Glutamatergic neuron (in vitro differentiated cells): Measurements from ENCODE around the gene TAL2. TPM values are rescaled to one million over a fixed set of nuclear protein-coding genes. Genes with fewer than 3 reads are reported as not detected.
"Not testable (repeated sequence)": the region's sequence is repeated elsewhere in the genome, so short reads cannot be mapped to it uniquely, and the experiment has no call there.

Source experiments
- DNase-seq: peaks from one replicate; pipeline ENCODE4 v3.0.0; 2022
- H3K27ac Mint-ChIP-seq: one replicate; pipeline ENCODE4 v1.8.0; 2020; ENCODE audit warnings: mild to moderate bottlenecking, mixed read lengths, inconsistent platforms; ENCODE audit not compliant: unreplicated experiment
- H3K27me3 Mint-ChIP-seq: one replicate; pipeline ENCODE4 v1.8.0; 2020; ENCODE audit warnings: mild to moderate bottlenecking, moderate library complexity, mixed read lengths, inconsistent platforms; ENCODE audit not compliant: unreplicated experiment
- H3K36me3 Mint-ChIP-seq: one replicate; pipeline ENCODE4 v1.8.0; 2020; ENCODE audit warnings: mild to moderate bottlenecking, mixed read lengths, inconsistent platforms; ENCODE audit not compliant: unreplicated experiment
- H3K4me1 Mint-ChIP-seq: one replicate; pipeline ENCODE4 v1.8.0; 2020; ENCODE audit warnings: mild to moderate bottlenecking, low read depth, mixed read lengths, inconsistent platforms; ENCODE audit not compliant: unreplicated experiment
- H3K4me3 Mint-ChIP-seq: one replicate; pipeline ENCODE4 v1.8.0; 2020; ENCODE audit warnings: mild to moderate bottlenecking, mixed read lengths, inconsistent platforms; ENCODE audit not compliant: unreplicated experiment
- H3K9me3 Mint-ChIP-seq: one replicate; pipeline ENCODE4 v1.8.0; 2020; ENCODE audit warnings: mild to moderate bottlenecking, moderate library complexity, mixed read lengths, inconsistent platforms; ENCODE audit not compliant: unreplicated experiment
- CTCF ChIP-seq: fragments of 200-600 bp; sonication (generic); IDR thresholded peaks from one replicate; pipeline ENCODE4 v1.5.0; 2021; ENCODE audit not compliant: partially characterized antibody, unreplicated experiment
- total RNA-seq: library from RNA; stranded (reverse); fragmentation: NEBNext Ultra II Directional; extraction: Animal tissue kit (Norgen Biotek cat#: 25700); gene quantifications from one replicate; pipeline ENCODE4 v1.2.1, GENCODE V29; 2021; ENCODE audit not compliant: unreplicated experiment

Gene TAL2
- total RNA-seq, 1 donor from 2014 or later: 1.6 TPM

GRCh38 chr9:105697871-105698270 is 35.6 kb downstream of the TAL2 start:
- no peak for DNase-seq
- Mint-ChIP-seq H3K36me3 (no peaks in the 10 kb centered on the region), H3K27ac (no peak overlapping the region), H3K9me3 (no peaks in the 10 kb centered on the region), H3K4me1 (peaks cover 4% of the 10 kb centered on the region), H3K4me3 (no peak overlapping the region), H3K27me3 (peaks cover 2% of the 10 kb centered on the region)
- no peak for TF ChIP-seq CTCF

GRCh38 chr9:105698348-105698870 is 36.2 kb downstream of the TAL2 start:
- Mint-ChIP-seq H3K27me3 (peaks cover 2% of the 10 kb centered on the region), H3K36me3 (no peaks in the 10 kb centered on the region), H3K27ac (no peak overlapping the region), H3K4me1 (peaks cover 4% of the 10 kb centered on the region), H3K9me3 (no peaks in the 10 kb centered on the region), H3K4me3 (no peak overlapping the region)
- no peak for TF ChIP-seq CTCF
- no peak for DNase-seq

GRCh38 chr9:105700668-105701067 is 38.4 kb downstream of the TAL2 start:
- Mint-ChIP-seq H3K4me1 (no peaks in the 10 kb centered on the region), H3K9me3 (no peaks in the 10 kb centered on the region), H3K4me3 (no peak overlapping the region), H3K27me3 (no peaks in the 10 kb centered on the region), H3K36me3 (no peaks in the 10 kb centered on the region), H3K27ac (no peak overlapping the region)
- no peak for TF ChIP-seq CTCF
- DNase-seq: no peak

- H3K36me3 Mint-ChIP-seq: no peaks in the 10 kb centered on the region
- TF ChIP-seq CTCF: no peak
- no peaks in the 10 kb centered on the region for H3K9me3 Mint-ChIP-seq
- no peaks in the 10 kb centered on the region for H3K27me3 Mint-ChIP-seq
- no peak overlapping the region for H3K27ac Mint-ChIP-seq
- H3K4me1 Mint-ChIP-seq: no peaks in the 10 kb centered on the region
- no peak overlapping the region for H3K4me3 Mint-ChIP-seq
- DNase-seq: no peak
These were observed 38.9 kb downstream of the TAL2 start for GRCh38 chr9:105701145-105701544.

GRCh38 chr9:105702207-105702606 is 40.0 kb downstream of the TAL2 start:
- H3K4me3 Mint-ChIP-seq: no peak overlapping the region
- H3K4me1 Mint-ChIP-seq: no peaks in the 10 kb centered on the region
- no peaks in the 10 kb centered on the region for H3K27me3 Mint-ChIP-seq
- no peaks in the 10 kb centered on the region for H3K36me3 Mint-ChIP-seq
- H3K9me3 Mint-ChIP-seq: no peaks in the 10 kb centered on the region
- no peak for TF ChIP-seq CTCF
- no peak overlapping the region for H3K27ac Mint-ChIP-seq
- no peak for DNase-seq

GRCh38 chr9:105703638-105704037 is 41.4 kb downstream of the TAL2 start:
- DNase-seq, H3K27ac Mint-ChIP-seq, H3K27me3 Mint-ChIP-seq, H3K4me3 Mint-ChIP-seq, H3K36me3 Mint-ChIP-seq, H3K9me3 Mint-ChIP-seq, H3K4me1 Mint-ChIP-seq: not testable (repeated sequence)
